Right atrium auricular region (tissue), 2 donors: Measurements from ENCODE around the gene TAF4. TPM values are rescaled to one million over a fixed set of nuclear protein-coding genes. Genes with fewer than 3 reads are reported as not detected.
"Not testable (repeated sequence)": the region's sequence is repeated elsewhere in the genome, so short reads cannot be mapped to it uniquely, and the experiment has no call there.

Source experiments
- DNase-seq: peaks from one replicate; pipeline ENCODE4 v3.0.0-alpha.2; 2019; ENCODE audit warnings: low spot score
- H3K27ac ChIP-seq, 2 donors: fragments of 200-600 bp; sonication (generic); 1 replicate in 1 of 2; 2 replicates in 1 of 2; pipeline ENCODE4 v1.5.1; 2016 to 2019
- H3K27me3 ChIP-seq, 2 donors: fragments of 200-600 bp; sonication (generic); one replicate each; pipeline versions ENCODE4 v1.5.1 to v1.6.0; 2017 to 2019
- H3K36me3 ChIP-seq: fragments of 200-600 bp; sonication (generic); one replicate; pipeline ENCODE4 v1.5.1; 2016
- H3K4me1 ChIP-seq, 2 donors: fragments of 200-600 bp; sonication (generic); one replicate each; pipeline versions ENCODE4 v1.5.1 to v1.6.0; 2017 to 2019
- H3K4me3 ChIP-seq, 2 donors: fragments of 200-600 bp; sonication (generic); 1 replicate in 1 of 2; 2 replicates in 1 of 2; pipeline ENCODE4 v1.5.1; 2017 to 2019; ENCODE audit warnings: mild to moderate bottlenecking in 1 of 2, moderate library complexity in 1 of 2
- H3K9me3 ChIP-seq, 2 donors: fragments of 200-600 bp; sonication (generic); one replicate each; pipeline ENCODE4 v1.5.1; 2019
- CTCF ChIP-seq, 2 donors: fragments of 200-600 bp; sonication (generic); IDR thresholded peaks; one replicate each; pipeline ENCODE4 v1.5.1; 2019; ENCODE audit warnings: antibody characterized with exemption in 2 of 2
- total RNA-seq, 2 donors: library from RNA; depleted of rRNA; stranded (reverse); fragments of >200 nt; gene quantifications; one replicate each; pipeline ENCODE4 v1.1.0, GENCODE V29; 2016

TAF4 gene
- total RNA-seq, 2 donors from 2014 or later: 8.3 to 18.0 TPM

- Histone ChIP-seq H3K4me1 (peaks cover 0 to 10% of the 10 kb centered on the region in 2 donors), H3K4me3 (no peak overlapping the region), H3K27me3 (no peaks in the 10 kb centered on the region), H3K9me3 (no peaks in the 10 kb centered on the region), H3K36me3 (no peaks in the 10 kb centered on the region), H3K27ac (no peak overlapping the region)
- no peak for DNase-seq
- no peak for TF ChIP-seq CTCF (IDR thresholded peaks at IDR 0.05)
Observed at GRCh38 chr20:62056377-62056776, 9.3 kb downstream of the TAF4 start.

GRCh38 chr20:62055862-62056115, 9.9 kb downstream of the TAF4 start:
- not testable (repeated sequence) for H3K27ac ChIP-seq, DNase-seq, H3K36me3 ChIP-seq, H3K4me3 ChIP-seq, H3K27me3 ChIP-seq, H3K9me3 ChIP-seq
- peaks cover 0 to 16% of the 10 kb centered on the region in 2 donors for H3K4me1 ChIP-seq

GRCh38 chr20:62055106-62055861, 10.4 kb downstream of the TAF4 start:
- no peak for DNase-seq
- Histone ChIP-seq H3K9me3 (no peaks in the 10 kb centered on the region), H3K27ac (no peak overlapping the region), H3K4me1 (peaks cover 0 to 21% of the 10 kb centered on the region in 2 donors), H3K27me3 (no peaks in the 10 kb centered on the region), H3K4me3 (no peak overlapping the region), H3K36me3 (no peaks in the 10 kb centered on the region)
- TF ChIP-seq CTCF (IDR thresholded peaks at IDR 0.05): no peak

GRCh38 chr20:62054451-62054953, 11.2 kb downstream of the TAF4 start:
- no peak for DNase-seq
- Histone ChIP-seq H3K27ac (no peak overlapping the region), H3K27me3 (no peaks in the 10 kb centered on the region), H3K4me3 (no peak overlapping the region), H3K4me1 (peaks cover 0 to 22% of the 10 kb centered on the region in 2 donors), H3K36me3 (no peaks in the 10 kb centered on the region), H3K9me3 (no peaks in the 10 kb centered on the region)
- TF ChIP-seq CTCF (IDR thresholded peaks at IDR 0.05): no peak

- DNase-seq: no peak
- Histone ChIP-seq H3K4me1 (peaks cover 0 to 22% of the 10 kb centered on the region in 2 donors), H3K27ac (no peak overlapping the region)
Observed at GRCh38 chr20:62053465-62054196, 12.1 kb downstream of the TAF4 start.

More at GRCh38 chr20:62053465-62054196, 12.1 kb downstream of the TAF4 start:
- no peak overlapping the region for H3K4me3 ChIP-seq
- H3K9me3 ChIP-seq: no peaks in the 10 kb centered on the region
- TF ChIP-seq CTCF (IDR thresholded peaks at IDR 0.05): no peak
- no peaks in the 10 kb centered on the region for H3K27me3 ChIP-seq
- H3K36me3 ChIP-seq: no peaks in the 10 kb centered on the region
